ENCODE results near the gene TOP3B. TPM values are rescaled to one million over a fixed set of nuclear protein-coding genes. Genes with fewer than 3 reads are reported as not detected.

Gene TOP3B
- total RNA-seq, 4 donors from 2014 or later, result 16.6 to 27.3 (median 22.8) TPM

DNA sequence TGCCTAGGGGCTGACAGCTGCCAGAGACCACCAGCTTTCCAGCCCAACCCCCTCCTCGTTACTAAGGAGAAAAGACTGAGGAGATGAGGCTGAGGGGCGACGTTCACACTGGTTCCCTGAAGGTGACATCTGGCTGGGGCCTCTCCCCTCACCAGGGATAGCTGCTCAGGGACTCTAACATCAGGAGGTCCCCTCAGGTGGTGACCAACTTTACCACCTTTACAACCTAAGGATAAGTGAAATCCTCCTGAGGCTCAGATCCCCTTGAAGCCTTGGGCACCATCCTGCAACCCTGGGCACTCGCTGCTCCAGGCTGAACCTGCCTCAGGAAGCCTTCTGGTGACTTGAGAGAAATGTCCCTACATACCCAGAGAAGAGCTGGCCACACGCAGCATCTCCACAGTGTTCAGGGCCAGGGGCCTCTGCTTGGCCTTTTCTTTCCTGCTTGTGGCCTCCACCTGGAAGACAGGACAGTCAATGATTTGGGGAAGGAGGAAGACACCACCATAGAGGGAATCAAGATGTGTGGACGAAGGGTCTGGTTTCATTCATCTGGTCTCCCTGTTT, 17.6 kb downstream of the TOP3B start:
- no peak for TF ChIP-seq CTCF (IDR thresholded peaks at IDR 0.05; ENCODE audit: low read depth)

- no peak for TF ChIP-seq CTCF (IDR thresholded peaks at IDR 0.05; ENCODE audit: low read depth)
Measured at GRCh38 chr22:21964234-21964633, 18.4 kb downstream of the TOP3B start.

DNA sequence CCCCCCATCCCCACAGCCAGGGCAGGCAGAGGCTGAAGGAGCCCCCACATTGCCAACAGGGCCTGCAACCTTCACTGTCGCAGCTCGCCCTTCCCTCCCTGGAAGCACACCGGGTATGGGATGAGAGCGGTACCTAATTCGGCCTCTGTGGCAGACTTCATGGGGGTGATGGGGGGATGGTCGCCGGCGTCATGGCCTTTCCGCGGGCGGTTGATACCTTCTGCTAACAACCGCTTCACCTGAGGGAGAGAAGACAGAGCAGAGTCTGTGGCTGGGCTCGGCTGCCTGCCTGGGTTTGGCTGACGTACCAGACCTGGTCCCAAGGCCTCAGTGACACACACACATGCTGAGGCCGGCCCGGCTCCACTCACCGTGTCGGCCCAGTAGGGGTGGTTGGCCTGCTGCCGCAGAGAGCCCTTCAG, 18.8 kb downstream of the TOP3B start:
- TF ChIP-seq CTCF (IDR thresholded peaks at IDR 0.05; ENCODE audit: low read depth), result no peak

DNA sequence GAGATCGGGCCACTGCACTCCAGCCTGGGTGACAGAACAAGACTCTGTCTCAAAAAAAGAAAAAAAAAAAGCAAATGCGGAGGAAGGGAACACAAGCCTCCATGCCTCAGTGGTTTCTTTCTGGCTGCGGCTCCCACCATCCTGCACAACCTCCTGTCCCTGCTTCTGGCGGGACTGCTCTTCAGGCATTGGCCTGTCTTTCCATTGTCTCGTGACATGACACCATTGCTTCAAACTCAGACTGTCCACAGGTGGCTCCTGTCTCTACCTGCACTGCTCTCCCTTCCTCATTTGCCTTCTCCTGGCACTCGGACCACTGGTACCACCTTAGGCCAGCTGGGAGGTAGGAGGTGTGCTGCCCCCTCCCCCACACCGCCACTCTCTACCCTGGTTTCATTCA, 19.3 kb downstream of the TOP3B start:
- no peak for TF ChIP-seq CTCF (IDR thresholded peaks at IDR 0.05; ENCODE audit: low read depth)

- TF ChIP-seq CTCF (IDR thresholded peaks at IDR 0.05; ENCODE audit: low read depth), result no peak
Measured at GRCh38 chr22:21962655-21962949, 20.0 kb downstream of the TOP3B start.

DNA sequence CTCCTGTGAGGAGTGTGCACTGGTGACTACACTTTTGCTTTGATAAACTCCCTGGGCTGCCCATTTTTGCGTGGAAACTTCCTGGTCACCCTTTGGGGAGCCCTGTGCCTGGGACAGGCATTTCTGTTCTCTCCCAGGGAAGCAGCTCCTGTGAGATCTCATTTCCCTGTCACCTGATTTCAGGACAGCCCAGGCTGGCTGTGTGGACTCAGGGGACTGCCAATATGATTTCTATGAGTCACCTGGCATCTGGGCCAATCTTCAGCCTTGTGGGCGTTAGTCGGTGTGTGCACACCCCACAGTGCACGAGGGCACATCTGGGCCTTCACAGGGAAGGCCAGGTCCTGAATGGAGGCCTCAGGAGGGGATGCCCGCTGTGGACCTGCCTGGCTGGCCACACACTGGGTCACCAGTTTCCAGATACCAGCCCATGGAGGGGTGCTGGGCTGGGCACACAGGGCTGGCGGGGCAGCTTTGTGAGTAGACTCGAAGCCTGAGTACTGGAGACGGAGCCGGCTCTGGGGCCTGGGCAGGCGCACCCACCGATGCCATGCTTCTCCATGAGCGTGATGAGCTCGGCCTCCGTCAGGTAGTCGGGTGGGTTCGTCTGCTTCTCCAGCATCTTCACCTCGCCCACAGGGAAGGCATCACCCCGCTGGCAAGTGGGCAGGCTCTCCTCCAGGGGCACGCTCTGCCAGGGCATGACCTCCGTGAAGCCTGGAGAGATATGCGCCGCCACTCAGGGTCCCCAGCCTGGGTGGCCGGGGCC, 20.5 kb downstream of the TOP3B start:
- TF ChIP-seq CTCF (IDR thresholded peaks at IDR 0.05; ENCODE audit: low read depth), result no peak

- no peak for TF ChIP-seq CTCF (IDR thresholded peaks at IDR 0.05; ENCODE audit: low read depth)
Measured at GRCh38 chr22:21961127-21961867, 21.3 kb downstream of the TOP3B start.
